H1 (cell line): ENCODE measurements around the gene UGT1A6. TPM values are rescaled to one million over a fixed set of nuclear protein-coding genes. Genes with fewer than 3 reads are reported as not detected.

ENCODE experiments used
- CTCF ChIA-PET: fragments of 300-600 bp; sonication (Branson Sonifier 250); formaldehyde crosslinking; loops from one replicate; lab custom pipeline; 2021; ENCODE audit not compliant: partially characterized antibody; lab: Charles Lee
- POLR2A ChIA-PET: fragments of 300-600 bp; sonication (Branson Sonifier 250); formaldehyde crosslinking; loops from one replicate; lab custom pipeline; 2021; ENCODE audit warnings: inconsistent platforms; ENCODE audit not compliant: partially characterized antibody; lab: Charles Lee
- DNase-seq, 2 experiments: peaks; one replicate each; pipeline versions ENCODE4 v3.0.0 to v3.0.0-alpha.2; 2010 to 2022; ENCODE audit warnings: low spot score in 2 of 2, low read depth in 1 of 2, mixed read lengths in 1 of 2
- FAIRE-seq: peaks from 2 replicates; lab custom pipeline; 2011; peaks lifted over from hg19 to GRCh38; lab: Jason Lieb, UNC
- H2AFZ ChIP-seq: 2 replicates; pipeline ENCODE4 v1.8.1; 2012; ENCODE audit warnings: low read length, inconsistent platforms
- H2AK5ac ChIP-seq: 2 replicates; pipeline ENCODE4 v1.6.1; 2013; ENCODE audit warnings: low read depth, low read length
- H2BK120ac ChIP-seq: replicated peaks from 2 replicates; pipeline ENCODE3; 2013; ENCODE audit warnings: low read depth, low read length, inconsistent platforms
- H2BK12ac ChIP-seq: 2 replicates; pipeline ENCODE4 v1.6.1; 2013; ENCODE audit warnings: low read depth, low read length
- H2BK15ac ChIP-seq: 2 replicates; pipeline ENCODE4 v1.6.1; 2013; ENCODE audit warnings: low read length
- H2BK20ac ChIP-seq: 2 replicates; pipeline ENCODE4 v1.6.1; 2013; ENCODE audit warnings: low read length
- H2BK5ac ChIP-seq: 2 replicates; pipeline ENCODE4 v1.6.1; 2013; ENCODE audit warnings: low read depth, low read length
- H3K14ac ChIP-seq: 2 replicates; pipeline ENCODE4 v1.6.1; 2013; ENCODE audit warnings: inconsistent platforms; ENCODE audit not compliant: insufficient read length
- H3K18ac ChIP-seq: 2 replicates; pipeline ENCODE4 v1.6.1; 2013; ENCODE audit warnings: low read length; ENCODE audit errors: extremely low read depth
- H3K23ac ChIP-seq: 2 replicates; pipeline ENCODE4 v1.6.1; 2013; ENCODE audit warnings: inconsistent platforms; ENCODE audit not compliant: insufficient read length
- H3K23me2 ChIP-seq: 2 replicates; pipeline ENCODE4 v1.6.1; 2013; ENCODE audit warnings: low read depth, low read length
- H3K27ac ChIP-seq: 2 replicates; pipeline ENCODE4 v1.6.1; 2011; ENCODE audit warnings: low read depth, low read length, inconsistent platforms
- H3K27me3 ChIP-seq, 4 experiments: replicated peaks in 1 of 4; 1 replicate in 1 of 4; 2 replicates in 3 of 4; pipeline versions ENCODE4 v1.6.1 to v1.8.1; 2011 to 2013; ENCODE audit warnings: low read length in 3 of 4, mild to moderate bottlenecking in 3 of 4, inconsistent platforms in 2 of 4, mixed read lengths in 2 of 4, moderate library complexity in 1 of 4; ENCODE audit not compliant: control insufficient read depth in 3 of 4, insufficient read depth in 3 of 4; ENCODE audit errors: extremely low read depth in 1 of 4
- H3K36me3 ChIP-seq, 4 experiments: 2 replicates each; pipeline versions ENCODE4 v1.6.1 to v1.8.1; 2011 to 2013; ENCODE audit warnings: mild to moderate bottlenecking in 4 of 4, low read length in 3 of 4, moderate library complexity in 2 of 4, control low read depth in 1 of 4, inconsistent platforms in 1 of 4; ENCODE audit not compliant: insufficient read depth in 4 of 4, control insufficient read depth in 2 of 4
- H3K4ac ChIP-seq: replicated peaks from 2 replicates; pipeline ENCODE3; 2013; ENCODE audit warnings: low read length, low read depth, mixed read lengths, inconsistent platforms; ENCODE audit not compliant: insufficient read length
- H3K4me1 ChIP-seq, 4 experiments: replicated peaks in 1 of 4; 1 replicate in 1 of 4; 2 replicates in 3 of 4; pipeline versions ENCODE4 v1.6.1 to v1.8.1; 2011 to 2013; ENCODE audit warnings: low read length in 3 of 4, inconsistent platforms in 2 of 4, mixed read lengths in 1 of 4; ENCODE audit not compliant: insufficient read depth in 4 of 4, control insufficient read depth in 3 of 4
- H3K4me2 ChIP-seq, 2 experiments: 2 replicates each; pipeline versions ENCODE4 v1.6.1 to v1.8.1; 2011 to 2013; ENCODE audit warnings: low read depth in 2 of 2, low read length in 2 of 2, control low read depth in 1 of 2, inconsistent platforms in 1 of 2, mild to moderate bottlenecking in 1 of 2; ENCODE audit not compliant: insufficient read depth in 1 of 2
- H3K4me3 ChIP-seq, 4 experiments: fragments of 200-600, 300-600 bp in 1 of 4; sonication (generic), shearing (Covaris generic), sonication (Bioruptor Twin) in 1 of 4; 2 replicates each; pipeline versions ENCODE4 v1.5.1 to v1.8.1; 2011 to 2016; ENCODE audit warnings: low read length in 4 of 4, low read depth in 3 of 4, control low read depth in 2 of 4, inconsistent platforms in 2 of 4, mild to moderate bottlenecking in 2 of 4, mixed read lengths in 1 of 4, moderate library complexity in 1 of 4; ENCODE audit not compliant: insufficient read depth in 2 of 4; ENCODE audit errors: extremely low read depth in 1 of 4
- H3K56ac ChIP-seq: replicated peaks from 2 replicates; pipeline ENCODE3; 2013; ENCODE audit warnings: low read depth, mild to moderate bottlenecking, mixed read lengths, low read length, inconsistent platforms; ENCODE audit not compliant: insufficient read length
- H3K79me1 ChIP-seq: 2 replicates; pipeline ENCODE4 v1.6.1; 2013; ENCODE audit warnings: low read depth, low read length, control low read depth
- H3K79me2 ChIP-seq, 2 experiments: 2 replicates each; pipeline versions ENCODE4 v1.6.1 to v1.8.1; 2012 to 2013; ENCODE audit warnings: low read length in 2 of 2, mild to moderate bottlenecking in 2 of 2, inconsistent platforms in 1 of 2; ENCODE audit not compliant: insufficient read depth in 2 of 2, control insufficient read depth in 1 of 2
- H3K9ac ChIP-seq, 4 experiments: replicated peaks in 1 of 4; 1 replicate in 1 of 4; 2 replicates in 3 of 4; pipeline versions ENCODE4 v1.6.1 to v1.8.1; 2011 to 2013; ENCODE audit warnings: low read depth in 3 of 4, low read length in 3 of 4, control low read depth in 2 of 4, mild to moderate bottlenecking in 2 of 4, moderate library complexity in 2 of 4, inconsistent platforms in 1 of 4; ENCODE audit errors: extremely low read depth in 1 of 4
- H3K9me3 ChIP-seq, 2 experiments: 2 replicates each; pipeline versions ENCODE4 v1.6.1 to v1.8.1; 2012 to 2013; ENCODE audit warnings: mild to moderate bottlenecking in 2 of 2, moderate library complexity in 2 of 2, control low read depth in 1 of 2, inconsistent platforms in 1 of 2, low read depth in 1 of 2, low read length in 1 of 2, mixed read lengths in 1 of 2; ENCODE audit not compliant: insufficient read depth in 2 of 2
- H4K20me1 ChIP-seq, 2 experiments: replicated peaks in 1 of 2; 2 replicates each; pipeline versions ENCODE3 to v1.8.1; 2011 to 2013; ENCODE audit warnings: inconsistent platforms in 2 of 2, low read length in 2 of 2, mild to moderate bottlenecking in 1 of 2; ENCODE audit not compliant: insufficient read depth in 2 of 2, control insufficient read depth in 1 of 2
- H4K5ac ChIP-seq: 2 replicates; pipeline ENCODE4 v1.6.1; 2013; ENCODE audit warnings: low read length, low read depth, mixed read lengths, inconsistent platforms; ENCODE audit not compliant: insufficient read length
- H4K8ac ChIP-seq: 2 replicates; pipeline ENCODE4 v1.8.0; 2013; ENCODE audit warnings: mild to moderate bottlenecking, moderate library complexity, low read length, inconsistent platforms; ENCODE audit not compliant: insufficient read depth; ENCODE audit errors: extremely low read depth
- H4K91ac ChIP-seq: replicated peaks from 2 replicates; pipeline ENCODE3; 2013; ENCODE audit warnings: low read length, mixed read lengths, inconsistent platforms; ENCODE audit not compliant: insufficient read length
- ASH2L ChIP-seq: fragments of 200-600, 300-600 bp; sonication (generic); IDR thresholded peaks from one replicate; pipeline ENCODE4 v1.7.1; 2017; ENCODE audit warnings: low read length
- FOSL1 ChIP-seq: IDR thresholded peaks from 2 replicates; pipeline ENCODE4 v1.6.1; 2011; ENCODE audit warnings: mild to moderate bottlenecking, low read depth, low read length, moderate library complexity; ENCODE audit not compliant: insufficient read depth
- HDAC6 ChIP-seq: IDR thresholded peaks from one replicate; pipeline ENCODE4 v1.7.1; 2012; ENCODE audit warnings: low read depth, mild to moderate bottlenecking, inconsistent platforms, low read length, moderate library complexity
- KDM5A ChIP-seq: fragments of 200-600 bp; IDR thresholded peaks from 2 replicates; pipeline ENCODE4 v1.7.1; 2012; ENCODE audit warnings: mild to moderate bottlenecking, low read length, inconsistent platforms, mixed read lengths
- MAFK ChIP-seq: IDR thresholded peaks from 2 replicates; pipeline ENCODE4 v1.6.1; 2012; ENCODE audit warnings: low read depth, mild to moderate bottlenecking, improper control_type of control experiment, low read length
- NANOG ChIP-seq: IDR thresholded peaks from 2 replicates; pipeline ENCODE4 v1.6.1; 2011; ENCODE audit warnings: low read length, low read depth, mild to moderate bottlenecking, inconsistent platforms; ENCODE audit not compliant: insufficient read depth, poor library complexity, severe bottlenecking
- RXRA ChIP-seq: IDR thresholded peaks from 2 replicates; pipeline ENCODE4 v1.6.1; 2011; ENCODE audit warnings: low read depth, mild to moderate bottlenecking, low read length, moderate library complexity; ENCODE audit not compliant: insufficient read depth
- SIN3A ChIP-seq, 2 experiments: IDR thresholded peaks in 1 of 2; conservative IDR thresholded peaks in 1 of 2; 2 replicates each; pipeline ENCODE4 v1.6.1; 2011 to 2012; ENCODE audit warnings: low read length in 2 of 2, improper control_type of control experiment in 1 of 2, low read depth in 1 of 2, mild to moderate bottlenecking in 1 of 2
- SIRT6 ChIP-seq: IDR thresholded peaks from one replicate; pipeline ENCODE4 v1.7.1; 2012; ENCODE audit warnings: low read length, inconsistent platforms
- SUZ12 ChIP-seq: fragments of 200-600 bp; sonication (generic); IDR thresholded peaks from 2 replicates; pipeline ENCODE4 v1.6.1; 2012; ENCODE audit warnings: mild to moderate bottlenecking, inconsistent platforms, low read length, moderate library complexity, mixed read lengths
- TAF1 ChIP-seq: IDR thresholded peaks from 2 replicates; pipeline ENCODE4 v1.6.1; 2011; ENCODE audit warnings: mild to moderate bottlenecking, low read depth, low read length
- TEAD4 ChIP-seq: IDR thresholded peaks from 2 replicates; pipeline ENCODE4 v1.6.1; 2012; ENCODE audit warnings: low read depth, low read length, inconsistent platforms, mixed read lengths
- USF2 ChIP-seq: IDR thresholded peaks from 2 replicates; pipeline ENCODE4 v1.6.1; 2011; ENCODE audit warnings: low read length, improper control_type of control experiment
- WGBS, 2 experiments: shearing (Covaris generic) in 1 of 2; methylation state at CpG; one replicate each; pipeline versions ENCODE4 v1.1.6 to v1.1.7; 2013 to 2015; ENCODE audit warnings: low lambda C conversion rate in 2 of 2, mixed read lengths in 2 of 2, inconsistent platforms in 1 of 2, low coverage in 1 of 2, missing lambda C conversion rate in 1 of 2; ENCODE audit not compliant: insufficient replicate concordance in 2 of 2, insufficient coverage in 1 of 2, insufficient read length in 1 of 2; ENCODE audit errors: extremely low coverage in 1 of 2, missing lambda C conversion rate in 1 of 2; 5-methylcytosine and 5-hydroxymethylcytosine counted together
- polyA plus RNA-seq, 7 experiments: library from polyadenylated mRNA; depleted of rRNA in 3 of 7; stranded (reverse) in 5 of 7; unstranded in 2 of 7; fragments of >200 nt in 5 of 7; fragments of 200-250 nt in 2 of 7; gene quantifications; 1 replicate in 5 of 7; 2 replicates in 1 of 7; 4 replicates in 1 of 7; pipeline versions ENCODE4 v1.2.1 to v1.2.3, GENCODE V29; 2011 to 2013; ENCODE audit warnings: missing spikeins in 2 of 7, mixed read lengths in 2 of 7
- total RNA-seq: library from RNA; stranded (reverse); fragmentation: NEBNext Ultra II Directional; extraction: Animal tissue kit (Norgen Biotek cat#: 25700); gene quantifications from 2 replicates; pipeline ENCODE4 v1.2.1, GENCODE V29; 2021

Gene UGT1A6
- total and polyA plus RNA-seq, 2 of the 8 experiments (the other 6 are each of a cell fraction or from before 2014, with no cell fraction given): not detected

GRCh38 chr2:233795735-233796171 is 103.1 kb downstream of the UGT1A6 start:
- no peak overlapping the region for H3K23ac ChIP-seq
- no peak overlapping the region for H2AFZ ChIP-seq
- H4K20me1 ChIP-seq: no peaks in the 10 kb centered on the region
- no peak overlapping the region for H3K9ac ChIP-seq
- no peak overlapping the region for H3K4me3 ChIP-seq
- ChIA-PET CTCF (interaction anchor here (0.6 to 1.6 kb wide), 5 partner anchors 10 to 123 kb away, joined by 3 to 9 read pairs (median 3); no protein-coding TSS in a partner anchor), POLR2A (no interaction called here)
- no peaks in the 10 kb centered on the region for H3K79me2 ChIP-seq
- no peak overlapping the region for H2BK15ac ChIP-seq
- no peak overlapping the region for H2BK12ac ChIP-seq
- WGBS, 2 experiments: 90% methylated on average over 12 of the region's 13 CpGs; no CpG with 5 or more reads in 1 of the 2 experiments
- no peak overlapping the region for H2BK5ac ChIP-seq
- no peaks in the 10 kb centered on the region for H3K27me3 ChIP-seq
- no peak overlapping the region for H2BK20ac ChIP-seq
- no peak overlapping the region for H3K27ac ChIP-seq
- no peak overlapping the region for H3K4ac ChIP-seq
- DNase-seq (peak in 1 of 2 experiments; percentile 26), FAIRE-seq (no peak)
- H3K23me2 ChIP-seq: no peaks in the 10 kb centered on the region
- H2AK5ac ChIP-seq: no peak overlapping the region
- no peak overlapping the region for H4K5ac ChIP-seq
- no peak overlapping the region for H4K91ac ChIP-seq
- no peak overlapping the region for H3K4me2 ChIP-seq
- H2BK120ac ChIP-seq: no peak overlapping the region
- H3K36me3 ChIP-seq: no peaks in the 10 kb centered on the region
- no peak overlapping the region for H3K14ac ChIP-seq
- no peak overlapping the region for H3K18ac ChIP-seq
- H3K56ac ChIP-seq: no peak overlapping the region
- H3K79me1 ChIP-seq: no peaks in the 10 kb centered on the region
- H3K4me1 ChIP-seq: no peaks in the 10 kb centered on the region
- no peak overlapping the region for H4K8ac ChIP-seq
- H3K9me3 ChIP-seq: peaks cover 0 to 5% of the 10 kb centered on the region in 2 experiments; a peak in 2 of 4 replicates
- TF ChIP-seq TEAD4: no peak
- no peak for TF ChIP-seq SIN3A (conservative IDR thresholded peaks at IDR 0.05 in 1 of 2, IDR thresholded peaks at IDR 0.05 in 1 of 2; ENCODE audit: low read depth in 1 of 2, low read length in 2 of 2)
- TF ChIP-seq USF2: no peak
- TF ChIP-seq SUZ12: no peak
- TF ChIP-seq ASH2L: no peak
- no peak for TF ChIP-seq HDAC6
- no peak for TF ChIP-seq FOSL1
- no peak for TF ChIP-seq NANOG
- TF ChIP-seq TAF1: no peak
- TF ChIP-seq MAFK: no peak
- no peak for TF ChIP-seq KDM5A
- TF ChIP-seq RXRA: no peak
- no peak for TF ChIP-seq SIRT6
